ENCODE data around the gene RNF145.

RNF145 gene

GRCh38 chr5:159139802-159140201, 69.6 kb downstream of the RNF145 start:
- no peak for TF ChIP-seq CTCF (IDR thresholded peaks at IDR 0.05; ENCODE audit: low read depth, low read length)
- no peak for DNase-seq
- Histone ChIP-seq H3K36me3 (no peaks in the 10 kb centered on the region), H3K27ac (no peak overlapping the region), H3K27me3 (ENCODE audit: insufficient read depth, low read depth, severe bottlenecking) (no peaks in the 10 kb centered on the region), H3K4me3 (ENCODE audit: low read depth, low read length) (no peak overlapping the region), H3K9me3 (ENCODE audit: severe bottlenecking) (no peaks in the 10 kb centered on the region)

GRCh38 chr5:159135896-159136531, 73.3 kb downstream of the RNF145 start:
- Histone ChIP-seq H3K27ac (no peak overlapping the region), H3K27me3 (ENCODE audit: insufficient read depth, low read depth, severe bottlenecking) (no peaks in the 10 kb centered on the region)
- no peak for DNase-seq

DNA sequence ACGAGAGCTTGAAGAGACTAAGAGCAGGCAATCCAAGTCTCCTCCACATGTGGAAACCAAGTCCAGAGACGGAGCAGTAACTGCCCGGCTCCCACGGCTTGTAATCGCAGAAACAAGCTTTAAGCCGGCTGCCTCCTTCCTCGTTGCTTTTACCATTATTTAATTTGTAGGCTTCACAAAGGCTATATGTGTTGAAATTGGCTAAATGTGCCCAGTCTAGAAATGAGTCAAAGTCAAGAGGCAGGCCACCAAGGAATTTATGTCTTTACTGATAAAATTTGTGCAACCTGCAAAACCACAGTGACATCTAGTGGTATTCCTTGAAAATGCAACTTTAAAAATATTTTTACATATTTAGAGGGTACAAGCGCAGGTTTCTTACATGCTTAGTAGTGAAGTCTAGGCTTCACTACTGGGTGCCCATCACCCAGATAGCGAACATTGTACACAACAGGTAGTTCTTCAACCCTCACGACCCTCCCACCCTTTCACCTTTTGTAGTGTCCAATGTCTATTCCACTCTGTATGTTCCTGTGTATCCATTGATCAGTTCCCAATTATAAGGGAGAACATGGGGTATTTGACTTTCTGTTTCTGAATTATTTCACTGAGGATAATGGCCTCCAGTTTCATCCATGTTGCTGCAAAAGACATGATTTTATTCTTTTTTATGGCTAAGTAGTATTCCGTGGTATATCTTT, 76.2 kb downstream of the RNF145 start:
- Histone ChIP-seq H3K9me3 (ENCODE audit: severe bottlenecking) (no peaks in the 10 kb centered on the region), H3K27me3 (ENCODE audit: insufficient read depth, low read depth, severe bottlenecking) (no peaks in the 10 kb centered on the region), H3K4me3 (ENCODE audit: low read depth, low read length) (no peak overlapping the region), H3K36me3 (no peaks in the 10 kb centered on the region), H3K27ac (no peak overlapping the region)
- no peak for DNase-seq
- TF ChIP-seq CTCF (IDR thresholded peaks at IDR 0.05; ENCODE audit: low read depth, low read length): peak; percentile 49

More at GRCh38 chr5:159135896-159136531, 73.3 kb downstream of the RNF145 start:
- TF ChIP-seq CTCF (IDR thresholded peaks at IDR 0.05; ENCODE audit: low read depth, low read length): no peak
- Histone ChIP-seq H3K4me3 (ENCODE audit: low read depth, low read length) (no peak overlapping the region), H3K9me3 (ENCODE audit: severe bottlenecking) (no peaks in the 10 kb centered on the region), H3K36me3 (no peaks in the 10 kb centered on the region)

DNA sequence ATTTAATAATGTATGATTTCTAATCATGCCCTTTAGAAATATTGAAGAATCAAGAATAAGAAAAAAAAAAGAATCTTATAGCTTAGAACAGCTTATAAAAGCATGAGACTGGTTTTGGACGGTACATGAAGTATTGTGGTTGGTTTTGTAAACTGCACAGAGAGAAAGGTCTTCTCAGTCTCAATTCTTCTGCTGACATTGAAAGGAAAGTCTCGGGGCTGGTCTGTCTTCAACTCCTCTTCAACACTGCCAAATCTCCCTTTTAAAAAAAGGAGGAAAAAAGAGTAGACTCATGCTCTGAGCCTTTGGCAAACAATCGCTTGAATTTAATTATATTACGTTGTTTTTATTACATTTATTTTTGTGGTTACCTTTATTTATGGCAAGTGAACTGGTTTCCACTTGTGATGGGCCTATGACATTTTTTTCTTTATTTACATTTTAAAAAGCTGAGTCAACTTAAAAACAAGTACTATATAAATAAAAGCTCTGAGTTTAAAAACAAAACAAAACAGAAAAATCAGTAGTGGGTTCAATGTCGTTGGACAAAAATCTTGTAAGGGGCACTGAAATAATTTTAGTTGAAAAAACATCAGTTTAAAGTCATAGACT, 76.8 kb downstream of the RNF145 start:
- Histone ChIP-seq H3K4me3 (ENCODE audit: low read depth, low read length) (no peak overlapping the region), H3K9me3 (ENCODE audit: severe bottlenecking) (no peaks in the 10 kb centered on the region), H3K36me3 (no peaks in the 10 kb centered on the region), H3K27ac (no peak overlapping the region), H3K27me3 (ENCODE audit: insufficient read depth, low read depth, severe bottlenecking) (no peaks in the 10 kb centered on the region)
- DNase-seq: no peak
- no peak for TF ChIP-seq CTCF (IDR thresholded peaks at IDR 0.05; ENCODE audit: low read depth, low read length)

GRCh38 chr5:159131951-159132350, 77.4 kb downstream of the RNF145 start:
- H3K9me3 ChIP-seq (ENCODE audit: severe bottlenecking): no peaks in the 10 kb centered on the region
- TF ChIP-seq CTCF (IDR thresholded peaks at IDR 0.05; ENCODE audit: low read depth, low read length): no peak
- no peaks in the 10 kb centered on the region for H3K27me3 ChIP-seq (ENCODE audit: insufficient read depth, low read depth, severe bottlenecking)
- H3K4me3 ChIP-seq (ENCODE audit: low read depth, low read length): no peak overlapping the region
- H3K27ac ChIP-seq: no peak overlapping the region
- DNase-seq: no peak
- H3K36me3 ChIP-seq: no peaks in the 10 kb centered on the region
